GM12872 (cell line): ENCODE measurements around the gene HS3ST1.

Experiments used
- CTCF ChIP-seq: IDR thresholded peaks from 3 replicates; pipeline ENCODE4 v1.5.1; 2011; ENCODE audit warnings: low read depth, mild to moderate bottlenecking, low read length, moderate library complexity; ENCODE audit not compliant: insufficient read depth

Gene HS3ST1

GRCh38 chr4:11446155-11446811 is 17.6 kb upstream of the HS3ST1 start:
- TF ChIP-seq CTCF: no peak

- TF ChIP-seq CTCF: no peak
Measured at GRCh38 chr4:11441194-11441556, 12.5 kb upstream of the HS3ST1 start.

GRCh38 chr4:11440481-11441193 is 11.9 kb upstream of the HS3ST1 start:
- TF ChIP-seq CTCF: no peak

- TF ChIP-seq CTCF: no peak
Measured at GRCh38 chr4:11439836-11440235, 11.1 kb upstream of the HS3ST1 start.

GRCh38 chr4:11438647-11439046 is 10.0 kb upstream of the HS3ST1 start:
- TF ChIP-seq CTCF: no peak

- no peak for TF ChIP-seq CTCF
Measured at GRCh38 chr4:11436673-11437072, 8.0 kb upstream of the HS3ST1 start.

- TF ChIP-seq CTCF: no peak
Measured at GRCh38 chr4:11436084-11436483, 7.4 kb upstream of the HS3ST1 start.
